ENCODE data around the gene CFAP73.

DNA sequence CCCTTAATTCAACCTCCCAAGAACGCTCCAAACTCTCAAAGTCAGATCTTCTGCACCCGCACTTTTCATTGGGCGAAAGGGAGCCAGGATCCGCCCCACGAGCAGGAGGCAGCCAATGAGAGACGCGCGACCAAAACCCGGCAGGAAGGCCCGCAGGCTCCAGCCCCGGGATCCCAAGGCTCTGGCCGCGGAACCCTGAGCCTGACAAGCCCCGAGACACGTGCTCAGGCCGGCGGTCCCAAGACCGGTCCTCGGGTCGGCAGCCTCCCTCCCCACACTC, 35.3 kb downstream of the CFAP73 start:
- no peak for TF ChIP-seq POLR2A (IDR thresholded peaks at IDR 0.05)
- TF ChIP-seq, protein P1, sequence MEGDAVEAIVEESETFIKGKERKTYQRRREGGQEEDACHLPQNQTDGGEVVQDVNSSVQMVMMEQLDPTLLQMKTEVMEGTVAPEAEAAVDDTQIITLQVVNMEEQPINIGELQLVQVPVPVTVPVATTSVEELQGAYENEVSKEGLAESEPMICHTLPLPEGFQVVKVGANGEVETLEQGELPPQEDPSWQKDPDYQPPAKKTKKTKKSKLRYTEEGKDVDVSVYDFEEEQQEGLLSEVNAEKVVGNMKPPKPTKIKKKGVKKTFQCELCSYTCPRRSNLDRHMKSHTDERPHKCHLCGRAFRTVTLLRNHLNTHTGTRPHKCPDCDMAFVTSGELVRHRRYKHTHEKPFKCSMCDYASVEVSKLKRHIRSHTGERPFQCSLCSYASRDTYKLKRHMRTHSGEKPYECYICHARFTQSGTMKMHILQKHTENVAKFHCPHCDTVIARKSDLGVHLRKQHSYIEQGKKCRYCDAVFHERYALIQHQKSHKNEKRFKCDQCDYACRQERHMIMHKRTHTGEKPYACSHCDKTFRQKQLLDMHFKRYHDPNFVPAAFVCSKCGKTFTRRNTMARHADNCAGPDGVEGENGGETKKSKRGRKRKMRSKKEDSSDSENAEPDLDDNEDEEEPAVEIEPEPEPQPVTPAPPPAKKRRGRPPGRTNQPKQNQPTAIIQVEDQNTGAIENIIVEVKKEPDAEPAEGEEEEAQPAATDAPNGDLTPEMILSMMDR (IDR thresholded peaks at IDR 0.05), result no peak
- TF ChIP-seq POLR2AphosphoS5 (IDR thresholded peaks at IDR 0.05), result peak in 1 of 3 donors; percentile 3
- TF ChIP-seq EP300 (IDR thresholded peaks at IDR 0.05), result no peak
